ENCODE measurements around the gene FAM8A1. TPM values are rescaled to one million over a fixed set of nuclear protein-coding genes. Genes with fewer than 3 reads are reported as not detected.
"Not testable (repeated sequence)": the region's sequence is repeated elsewhere in the genome, so short reads cannot be mapped to it uniquely, and the experiment has no call there.

The FAM8A1 gene
- total RNA-seq, 1 donor from 2014 or later: 9.8 TPM

- Histone ChIP-seq H3K27me3 (ENCODE audit: control insufficient read depth, insufficient read depth, low read length) (no peaks in the 10 kb centered on the region), H3K4me3 (ENCODE audit: low read depth, low read length) (no peak overlapping the region), H3K36me3 (ENCODE audit: control insufficient read depth, insufficient read depth, low read length) (no peaks in the 10 kb centered on the region)
- no peak for DNase-seq (ENCODE audit: low read depth)
- no peak for TF ChIP-seq CTCF (IDR thresholded peaks at IDR 0.05; ENCODE audit: insufficient read depth, low read length, poor library complexity, severe bottlenecking)
Observed at GRCh38 chr6:17574866-17575560, 25.1 kb upstream of the FAM8A1 start.

GRCh38 chr6:17577059-17577458 lies 23.0 kb upstream of the FAM8A1 start:
- H3K4me3 ChIP-seq (ENCODE audit: low read depth, low read length): no peak overlapping the region
- DNase-seq (ENCODE audit: low read depth): no peak
- H3K27me3 ChIP-seq (ENCODE audit: control insufficient read depth, insufficient read depth, low read length): no peaks in the 10 kb centered on the region
- H3K36me3 ChIP-seq (ENCODE audit: control insufficient read depth, insufficient read depth, low read length): no peaks in the 10 kb centered on the region
- TF ChIP-seq CTCF (IDR thresholded peaks at IDR 0.05; ENCODE audit: insufficient read depth, low read length, poor library complexity, severe bottlenecking): no peak

GRCh38 chr6:17580518-17581048 lies 19.5 kb upstream of the FAM8A1 start:
- DNase-seq (ENCODE audit: low read depth): no peak
- TF ChIP-seq CTCF (IDR thresholded peaks at IDR 0.05; ENCODE audit: insufficient read depth, low read length, poor library complexity, severe bottlenecking): no peak
- peak overlapping the region; percentile 60 for H3K4me3 ChIP-seq (ENCODE audit: low read depth, low read length)
- no peaks in the 10 kb centered on the region for H3K36me3 ChIP-seq (ENCODE audit: control insufficient read depth, insufficient read depth, low read length)
- H3K27me3 ChIP-seq (ENCODE audit: control insufficient read depth, insufficient read depth, low read length): no peaks in the 10 kb centered on the region

GRCh38 chr6:17581282-17581681 lies 18.8 kb upstream of the FAM8A1 start:
- H3K4me3 ChIP-seq (ENCODE audit: low read depth, low read length); H3K27me3 ChIP-seq (ENCODE audit: control insufficient read depth, insufficient read depth, low read length); H3K36me3 ChIP-seq (ENCODE audit: control insufficient read depth, insufficient read depth, low read length); DNase-seq (ENCODE audit: low read depth): not testable (repeated sequence)

- Histone ChIP-seq H3K27me3 (ENCODE audit: control insufficient read depth, insufficient read depth, low read length) (no peaks in the 10 kb centered on the region), H3K36me3 (ENCODE audit: control insufficient read depth, insufficient read depth, low read length) (no peaks in the 10 kb centered on the region), H3K4me3 (ENCODE audit: low read depth, low read length) (no peak overlapping the region)
- no peak for TF ChIP-seq CTCF (IDR thresholded peaks at IDR 0.05; ENCODE audit: insufficient read depth, low read length, poor library complexity, severe bottlenecking)
- DNase-seq (ENCODE audit: low read depth): no peak
Observed at GRCh38 chr6:17583811-17584210, 16.3 kb upstream of the FAM8A1 start.

GRCh38 chr6:17584241-17584803 lies 15.8 kb upstream of the FAM8A1 start:
- TF ChIP-seq CTCF (IDR thresholded peaks at IDR 0.05; ENCODE audit: insufficient read depth, low read length, poor library complexity, severe bottlenecking): peak; percentile 68

More at GRCh38 chr6:17584241-17584803, 15.8 kb upstream of the FAM8A1 start:
- H3K27me3 ChIP-seq (ENCODE audit: control insufficient read depth, insufficient read depth, low read length): no peaks in the 10 kb centered on the region
- H3K36me3 ChIP-seq (ENCODE audit: control insufficient read depth, insufficient read depth, low read length): no peaks in the 10 kb centered on the region
- DNase-seq (ENCODE audit: low read depth): no peak
- H3K4me3 ChIP-seq (ENCODE audit: low read depth, low read length): no peak overlapping the region

Measured in kidney epithelial cell (primary cell).